Limb (tissue), 2 donors: ENCODE results near the gene AMOTL1.

Source experiments
- DNase-seq, 2 donors: peaks; one replicate each; pipeline ENCODE4 v3.0.0-alpha.2; 2016; ENCODE audit errors: extremely low spot score in 2 of 2

AMOTL1 gene

GRCh38 chr11:94767701-94768601 is at the start of gene AMOTL1:
Gene AMOTL1 (plus strand): TSS chr11:94768356. CDS start chr11:94768512, 156 bp downstream.
- peak; percentile 94 to 95 for DNase-seq

- DNase-seq = no peak
These were observed 48.3 kb upstream of the AMOTL1 start for GRCh38 chr11:94719876-94720275.

GRCh38 chr11:94721565-94722292 is 46.4 kb upstream of the AMOTL1 start:
- DNase-seq = no peak

- no peak for DNase-seq
These were observed 45.4 kb upstream of the AMOTL1 start for GRCh38 chr11:94722735-94723134.

GRCh38 chr11:94725097-94725496 is 43.1 kb upstream of the AMOTL1 start:
- DNase-seq = no peak

GRCh38 chr11:94727819-94728218 is 40.3 kb upstream of the AMOTL1 start:
- no peak for DNase-seq

- DNase-seq = no peak
These were observed 39.6 kb upstream of the AMOTL1 start for GRCh38 chr11:94728541-94728940.

GRCh38 chr11:94728966-94729751 is 39.0 kb upstream of the AMOTL1 start:
- no peak for DNase-seq

- DNase-seq = no peak
These were observed 38.0 kb upstream of the AMOTL1 start for GRCh38 chr11:94730153-94730552.

GRCh38 chr11:94731880-94732601 is 36.1 kb upstream of the AMOTL1 start:
- no peak for DNase-seq

- no peak for DNase-seq
These were observed 35.4 kb upstream of the AMOTL1 start for GRCh38 chr11:94732617-94733281.

- DNase-seq = no peak
These were observed 33.4 kb upstream of the AMOTL1 start for GRCh38 chr11:94734563-94735275.

- no peak for DNase-seq
These were observed 32.2 kb upstream of the AMOTL1 start for GRCh38 chr11:94735907-94736306.

- no peak for DNase-seq
These were observed 31.0 kb upstream of the AMOTL1 start for GRCh38 chr11:94737171-94737611.

GRCh38 chr11:94738746-94739145 is 29.4 kb upstream of the AMOTL1 start:
- DNase-seq = no peak

- no peak for DNase-seq
These were observed 28.8 kb upstream of the AMOTL1 start for GRCh38 chr11:94739331-94739730.

- DNase-seq = peak; percentile 64 to 87
These were observed 27.8 kb upstream of the AMOTL1 start for GRCh38 chr11:94740083-94741021.

GRCh38 chr11:94741022-94741679 is 27.0 kb upstream of the AMOTL1 start:
- peak; percentile 61 to 70 for DNase-seq
